DMS 273 treated with DMSO at 0.1 percent for 48 hours (cell line): Measurements from ENCODE around the gene CHSY3.
A peak's percentile ranks its signal among the peaks of the same experiment; 100 is the strongest.
"Not testable (repeated sequence)": the region's sequence is repeated elsewhere in the genome, so short reads cannot be mapped to it uniquely, and the experiment has no call there.

Source experiments
- DNase-seq: peaks from one replicate; lab custom pipeline; 2025; lab: John Stamatoyannopoulos, UW

The CHSY3 gene

DNA sequence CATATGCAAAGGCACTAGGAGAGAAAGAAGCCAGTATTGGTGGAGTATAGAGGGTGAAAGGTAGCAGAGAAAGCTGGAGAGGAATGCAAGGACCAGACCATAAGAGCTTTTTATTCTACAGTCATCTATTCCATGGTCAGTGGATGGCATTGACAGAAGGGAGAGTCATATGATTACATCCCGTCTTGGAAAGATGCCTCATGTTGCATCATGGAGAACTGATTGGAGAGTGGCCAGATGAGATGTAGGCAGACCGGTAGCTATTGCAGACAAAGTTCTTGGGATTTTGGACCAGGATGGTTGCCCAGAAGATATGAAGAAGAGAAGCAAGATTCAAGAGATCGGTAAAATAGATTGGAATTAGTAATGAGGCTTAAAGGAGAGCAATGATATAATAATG is 260.7 kb downstream of the CHSY3 start:
- DNase-seq: no peak

DNA sequence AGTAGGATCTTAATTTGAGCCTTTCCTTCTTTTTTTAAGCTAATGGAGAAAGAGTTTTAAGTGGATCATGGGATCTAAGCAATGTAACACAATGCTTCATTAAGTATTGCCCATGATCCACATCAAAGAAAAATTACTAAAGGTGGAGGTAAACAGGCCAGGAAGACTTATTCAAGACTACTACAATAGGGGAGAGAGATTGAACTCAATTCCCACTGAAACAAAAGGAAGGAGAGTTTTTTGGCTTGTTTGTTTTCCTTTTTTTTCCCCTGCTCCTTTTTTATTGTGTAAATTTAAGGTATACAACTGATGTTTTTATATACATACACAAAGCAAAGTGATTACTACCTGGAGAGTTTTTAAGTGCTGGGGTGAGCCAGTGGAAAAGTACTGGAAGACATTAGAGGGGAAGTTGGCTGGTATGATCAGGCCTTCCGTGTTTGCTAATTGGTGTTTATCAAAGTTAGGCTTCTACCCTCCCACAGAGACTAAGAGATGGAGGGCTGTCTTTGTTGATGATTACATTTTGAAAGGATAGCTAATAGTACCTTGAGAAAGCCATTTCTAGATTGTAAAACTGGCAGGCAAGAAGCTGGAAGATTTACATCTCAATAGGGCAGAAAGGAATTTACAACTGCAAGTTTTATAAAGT is 262.7 kb downstream of the CHSY3 start:
- DNase-seq: no peak

DNA sequence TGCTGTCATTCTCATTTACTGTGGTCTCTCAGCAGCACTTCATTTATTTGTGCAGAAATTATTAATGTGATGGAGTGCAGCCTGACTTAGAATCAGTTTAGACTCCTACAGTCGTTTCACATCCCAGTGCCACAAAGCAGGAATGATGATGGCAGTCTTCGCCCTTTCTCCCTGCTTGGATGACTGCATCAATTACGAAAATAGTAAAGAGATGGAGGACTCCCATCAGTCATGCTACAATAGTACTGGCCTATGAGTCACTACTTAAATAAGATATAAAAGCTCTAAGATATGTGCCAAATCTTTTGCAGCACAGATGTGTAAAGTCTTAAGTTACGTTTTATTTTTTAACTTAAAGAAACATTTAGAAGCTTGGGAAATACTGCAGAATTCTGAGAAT is 263.9 kb downstream of the CHSY3 start:
- DNase-seq: no peak

DNA sequence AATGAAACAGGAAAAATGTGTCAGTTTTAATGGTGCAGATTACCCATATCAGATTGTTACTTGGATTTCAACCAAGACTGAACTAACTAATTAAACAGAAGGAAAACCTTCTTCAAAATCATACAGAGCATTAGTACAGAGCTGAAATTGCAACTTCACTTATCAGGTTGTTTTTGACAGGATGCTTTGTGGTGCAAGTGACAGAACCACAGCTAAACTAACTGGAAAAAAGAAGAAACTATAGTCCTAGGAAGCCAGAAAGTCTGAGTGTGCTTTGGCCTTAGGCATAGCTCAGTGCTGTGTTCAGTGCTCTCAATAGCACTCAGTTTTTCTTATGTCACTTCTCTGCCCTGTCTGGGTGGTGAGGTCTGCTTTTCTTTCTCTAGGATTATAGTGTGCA is 267.4 kb downstream of the CHSY3 start:
- no peak for DNase-seq

DNA sequence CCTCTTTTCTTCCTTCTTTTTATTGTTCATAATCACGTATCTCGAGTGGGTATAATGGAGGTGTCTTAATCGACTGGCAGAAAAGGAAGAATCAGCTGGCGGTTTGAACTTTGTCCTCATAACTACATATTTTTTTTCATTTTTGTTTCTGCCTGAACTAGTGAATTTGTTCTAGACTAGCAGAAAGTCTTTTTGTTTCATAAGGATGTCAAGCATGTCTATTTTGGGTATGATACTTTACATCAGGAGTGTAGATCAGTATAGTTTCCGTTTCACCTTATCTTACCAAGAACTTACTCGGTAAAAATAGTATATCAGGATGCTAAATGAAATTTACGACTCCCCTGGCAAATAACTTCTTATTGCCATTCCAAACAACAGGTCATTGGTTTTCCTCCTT is 278.9 kb downstream of the CHSY3 start:
- no peak for DNase-seq

DNA sequence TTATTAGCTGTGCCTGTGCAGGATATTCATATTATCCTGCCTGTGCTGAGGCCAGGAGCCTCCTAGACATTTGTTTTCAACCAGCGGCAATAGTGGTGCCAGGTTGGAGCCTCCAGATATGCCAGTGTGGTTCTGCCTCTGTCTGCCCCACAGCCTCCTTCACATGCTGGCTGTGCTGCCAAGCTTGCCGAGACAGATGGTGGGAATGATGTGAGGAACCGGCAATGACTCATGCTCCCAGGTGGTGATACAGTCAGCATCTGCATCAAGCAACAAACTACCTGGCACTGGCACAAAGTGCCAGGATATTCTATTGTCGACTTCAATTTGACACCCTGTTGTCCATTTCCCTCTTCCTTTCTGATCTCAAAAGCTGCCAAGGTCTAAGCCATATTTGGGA is 285.7 kb downstream of the CHSY3 start:
- no peak for DNase-seq

DNA sequence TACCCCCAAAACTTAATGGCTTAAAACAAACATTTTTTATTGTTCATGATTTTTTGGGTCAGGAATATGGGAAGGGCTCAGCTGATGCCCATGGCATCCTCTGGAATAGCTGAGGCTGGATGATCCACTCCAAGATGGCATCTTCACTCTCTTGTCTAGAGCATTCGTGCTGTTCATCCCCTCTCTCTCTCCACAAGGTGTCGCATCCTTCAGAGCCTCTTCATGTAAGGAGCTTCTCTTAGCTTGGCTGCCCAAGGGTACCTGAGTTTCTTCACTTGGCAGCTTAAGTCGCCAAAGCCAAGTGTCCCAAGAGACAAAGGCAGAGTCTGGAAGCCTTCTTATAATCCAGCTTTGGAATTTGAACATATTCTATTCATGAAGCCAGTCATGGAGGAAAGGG is 294.7 kb downstream of the CHSY3 start:
- peak; percentile 6 for DNase-seq

DNA sequence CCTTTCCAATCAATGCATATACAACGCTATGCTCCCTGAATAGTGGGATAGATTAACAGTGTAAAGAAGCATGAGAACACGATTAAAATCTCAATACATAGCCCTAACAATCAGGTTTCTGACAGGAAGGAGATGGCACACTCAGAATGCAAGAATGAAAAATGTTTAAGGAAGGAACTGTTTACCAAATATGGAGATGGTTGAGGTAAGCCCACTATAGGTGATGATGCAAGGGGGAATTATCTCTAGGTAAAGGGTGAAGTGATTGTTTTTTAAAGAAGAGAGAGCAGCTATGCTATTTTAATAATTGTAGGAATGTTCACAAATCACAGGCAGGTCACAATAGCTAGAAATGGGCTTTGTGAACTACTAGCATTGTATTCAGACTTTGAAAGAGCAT is 302.4 kb downstream of the CHSY3 start:
- DNase-seq: no peak

DNA sequence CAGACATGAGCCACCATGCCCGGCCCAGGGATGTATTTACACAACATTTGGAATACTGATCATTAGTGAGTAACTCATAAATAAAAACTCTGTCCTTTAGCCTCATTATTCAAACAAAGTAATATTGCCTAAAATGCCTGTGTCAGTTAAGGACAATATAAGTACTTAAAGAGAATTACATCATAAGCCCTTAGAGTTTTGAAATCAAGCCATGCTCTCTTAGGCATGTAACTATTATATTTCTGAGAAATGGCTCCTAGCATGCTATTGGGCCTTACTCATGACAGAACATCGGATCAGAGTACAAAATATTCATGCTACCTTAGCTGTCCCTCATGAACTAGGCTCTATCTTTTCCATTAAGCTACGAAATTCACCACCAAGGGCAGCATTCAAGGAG is 309.3 kb downstream of the CHSY3 start:
- DNase-seq: no peak

DNA sequence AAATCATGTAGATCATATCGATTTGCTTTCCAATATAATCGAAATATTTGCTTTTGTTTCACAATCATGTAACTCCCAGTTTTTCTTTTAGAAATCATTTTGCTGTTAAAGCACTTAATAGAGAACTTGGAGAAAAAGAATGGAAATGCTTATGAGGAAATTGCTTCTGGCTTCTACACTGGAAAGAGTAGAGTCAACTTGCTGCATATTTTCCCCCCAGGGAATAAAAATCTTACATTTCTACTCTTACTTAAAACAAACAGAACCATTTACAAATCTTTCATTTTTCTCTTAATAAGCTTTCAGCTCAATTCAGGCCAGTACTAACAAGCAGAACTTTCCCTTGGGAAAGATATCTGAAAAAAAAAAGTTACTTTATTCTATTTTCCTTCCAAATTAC is 312.0 kb downstream of the CHSY3 start:
- DNase-seq: no peak

DNA sequence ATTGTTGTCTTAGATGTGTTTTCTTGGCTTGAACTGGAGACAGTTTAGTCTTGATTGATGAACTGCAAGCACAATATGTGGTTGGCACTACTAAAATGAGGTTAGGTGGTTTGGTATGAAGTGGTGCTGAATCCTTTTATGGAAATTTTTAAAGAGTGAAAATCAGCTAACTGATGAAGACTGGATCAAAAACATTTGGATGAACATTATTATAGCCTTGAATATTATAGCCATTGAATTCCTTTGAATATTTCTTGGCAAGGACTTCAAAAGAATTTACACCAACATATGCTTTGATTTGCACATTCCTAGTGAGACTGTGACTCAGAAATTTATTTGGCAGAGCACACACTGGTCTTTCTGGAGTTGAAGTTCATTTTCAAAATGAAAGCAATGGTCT is 318.3 kb downstream of the CHSY3 start:
- DNase-seq: no peak

DNA sequence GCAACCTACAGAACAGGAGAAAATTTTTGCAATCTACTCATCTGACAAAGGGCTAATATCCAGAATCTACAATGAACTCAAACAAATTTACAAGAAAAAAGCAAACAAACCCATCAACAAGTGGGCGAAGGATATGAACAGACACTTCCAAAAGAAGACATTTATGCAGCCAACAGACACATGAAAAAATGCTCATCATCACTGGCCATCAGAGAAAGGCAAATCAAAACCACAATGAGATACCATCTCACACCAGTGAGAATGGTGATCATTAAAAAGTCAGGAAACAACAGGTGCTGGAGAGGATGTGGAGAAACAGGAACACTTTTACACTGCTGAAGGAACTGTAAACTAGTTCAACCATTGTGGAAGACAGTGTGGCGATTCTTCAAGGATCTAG is 322.3 kb downstream of the CHSY3 start:
- DNase-seq: not testable (repeated sequence)

DNA sequence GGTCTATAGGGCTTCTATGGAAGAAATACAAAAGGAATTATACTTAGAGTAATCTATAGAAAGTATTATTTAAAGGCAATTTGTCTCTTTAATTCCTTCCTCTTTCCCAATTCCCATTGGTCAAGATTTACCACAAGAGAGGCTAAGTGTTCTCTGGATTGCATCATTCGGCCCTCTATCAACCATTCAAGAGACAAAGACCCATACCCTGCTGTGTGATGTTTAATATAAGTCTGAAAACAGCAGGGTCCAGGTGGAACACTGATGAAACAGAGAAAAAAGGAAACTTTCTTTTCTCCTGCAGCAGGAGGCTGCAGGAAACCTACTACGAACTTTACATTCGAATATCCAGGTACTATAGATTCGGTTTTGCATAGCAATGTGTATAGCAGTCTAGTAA is 323.4 kb downstream of the CHSY3 start:
- DNase-seq: no peak

DNA sequence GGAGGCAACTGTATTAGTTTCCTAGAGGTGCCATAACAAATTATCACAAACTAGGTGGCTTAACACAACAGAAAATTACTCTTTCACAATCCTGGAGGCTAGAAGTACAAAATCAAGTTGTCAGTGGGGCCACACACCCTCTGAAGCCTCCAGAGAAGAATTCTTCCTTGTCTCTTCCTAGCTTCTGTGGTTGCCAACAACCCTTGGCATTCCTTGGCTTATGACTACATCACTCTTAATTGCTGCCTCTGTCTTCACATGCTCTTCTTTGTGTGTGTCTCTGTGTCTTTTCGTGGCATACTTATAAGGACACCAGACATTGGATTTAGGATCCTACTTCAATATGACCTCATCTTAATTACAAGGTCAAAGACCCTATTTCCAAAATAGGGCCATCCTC is 327.5 kb downstream of the CHSY3 start:
- no peak for DNase-seq

DNA sequence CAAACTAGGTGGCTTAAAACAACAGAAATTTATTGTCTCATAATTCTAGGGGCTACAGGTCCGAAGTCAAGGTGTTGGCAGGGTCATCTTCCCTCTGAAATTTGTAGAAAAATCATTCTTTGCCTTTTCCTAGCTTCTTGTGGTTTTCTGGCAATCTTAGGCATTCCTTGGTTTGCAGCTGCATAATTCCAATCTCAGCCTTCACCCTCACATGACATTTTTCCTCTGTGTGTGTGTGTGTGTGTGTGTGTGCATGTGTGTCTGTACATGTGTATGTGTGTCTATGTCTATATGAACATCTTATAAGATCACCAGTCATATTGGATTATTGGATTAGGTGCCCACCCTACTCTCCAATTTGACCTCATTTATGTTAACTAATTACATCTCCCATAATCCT is 330.6 kb downstream of the CHSY3 start:
- no peak for DNase-seq
